ENCODE measurements around the gene NUCB2.

GRCh38 chr11:17314232-17314547, 37.7 kb downstream of the NUCB2 start:
- TF ChIP-seq POLR2A (IDR thresholded peaks at IDR 0.05), result no peak
- TF ChIP-seq CTCF (IDR thresholded peaks at IDR 0.05), result no peak
- no peak for TF ChIP-seq EP300 (IDR thresholded peaks at IDR 0.05)
- TF ChIP-seq POLR2AphosphoS5 (IDR thresholded peaks at IDR 0.05), result no peak
